Activated CD4-positive, alpha-beta T cell treated with anti-CD3 and anti-CD28 coated beads for 48 hours (primary cell): ENCODE results near the gene EFHC1.
"Not testable (repeated sequence)": the region's sequence is repeated elsewhere in the genome, so short reads cannot be mapped to it uniquely, and the experiment has no call there.

Experiments used
- DNase-seq: peaks from one replicate; pipeline ENCODE4 v3.0.0-alpha.2; 2020

Gene EFHC1

GRCh38 chr6:52454556-52454955, 34.4 kb downstream of the EFHC1 start:
- no peak for DNase-seq

GRCh38 chr6:52457096-52457495, 37.0 kb downstream of the EFHC1 start:
- DNase-seq, result no peak

DNA sequence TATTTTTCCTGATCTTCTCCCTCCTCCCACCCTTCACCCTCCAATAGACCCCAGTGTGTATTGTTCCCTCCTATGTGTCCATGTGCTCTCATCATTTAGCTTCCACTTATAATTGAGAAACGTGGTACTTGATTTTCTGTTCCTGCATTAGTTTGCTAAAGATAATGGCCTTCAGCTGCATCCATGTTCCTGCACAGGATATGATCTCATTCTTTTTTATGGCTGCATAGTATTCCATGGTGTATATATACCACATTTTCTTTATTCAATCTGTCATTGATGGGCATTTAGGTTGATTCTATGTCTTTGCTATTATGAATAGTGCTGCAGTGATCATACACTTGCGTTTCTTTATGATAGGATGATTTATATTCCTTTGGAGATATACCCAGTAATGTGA, 41.1 kb downstream of the EFHC1 start:
- DNase-seq, result not testable (repeated sequence)

DNA sequence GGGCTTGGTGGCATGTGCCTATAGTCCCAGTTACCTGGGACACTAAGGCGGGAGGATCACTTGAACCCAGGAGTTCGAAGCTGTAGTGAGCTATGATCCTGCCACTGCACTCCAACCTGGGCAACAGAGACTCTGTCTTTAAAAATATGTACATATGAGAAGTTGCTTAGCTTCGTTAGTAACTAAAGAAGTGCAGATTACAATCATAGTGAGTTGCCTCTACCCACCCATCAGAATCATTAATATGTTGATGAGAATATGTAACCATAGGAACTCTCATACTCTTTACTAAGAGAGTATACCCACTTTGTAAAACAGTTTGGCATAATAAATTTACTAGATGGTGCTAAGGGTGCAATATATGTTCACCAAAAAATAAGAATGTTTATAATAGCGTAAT, 54.0 kb downstream of the EFHC1 start:
- no peak for DNase-seq

GRCh38 chr6:52475307-52475706, 55.2 kb downstream of the EFHC1 start:
- DNase-seq, result no peak

GRCh38 chr6:52482903-52483670, 62.9 kb downstream of the EFHC1 start:
- no peak for DNase-seq

GRCh38 chr6:52483671-52484003, 63.5 kb downstream of the EFHC1 start:
- no peak for DNase-seq

- no peak for DNase-seq
Measured at GRCh38 chr6:52489881-52490280, 69.7 kb downstream of the EFHC1 start.

GRCh38 chr6:52491203-52492069, 71.3 kb downstream of the EFHC1 start:
- no peak for DNase-seq

DNA sequence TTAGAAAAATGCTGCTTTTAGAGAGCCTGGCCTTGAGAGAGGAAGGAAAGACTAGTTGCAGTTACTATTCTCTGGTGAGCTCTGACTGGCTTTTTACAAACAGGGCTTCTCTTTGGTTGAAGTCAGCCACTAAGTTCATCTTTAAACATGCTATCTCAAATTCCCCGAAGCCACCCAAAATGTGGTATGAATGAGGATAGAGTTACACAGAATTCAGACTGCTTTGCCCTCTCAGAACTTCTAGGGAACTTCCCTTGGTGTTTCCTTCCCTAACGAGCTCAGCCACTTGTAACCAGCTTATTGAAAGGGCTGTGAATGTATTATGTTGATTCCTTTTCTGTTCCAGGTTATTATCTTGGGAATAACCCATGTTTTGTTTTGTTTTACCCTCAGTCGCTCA, 73.5 kb downstream of the EFHC1 start:
- DNase-seq, result no peak

DNA sequence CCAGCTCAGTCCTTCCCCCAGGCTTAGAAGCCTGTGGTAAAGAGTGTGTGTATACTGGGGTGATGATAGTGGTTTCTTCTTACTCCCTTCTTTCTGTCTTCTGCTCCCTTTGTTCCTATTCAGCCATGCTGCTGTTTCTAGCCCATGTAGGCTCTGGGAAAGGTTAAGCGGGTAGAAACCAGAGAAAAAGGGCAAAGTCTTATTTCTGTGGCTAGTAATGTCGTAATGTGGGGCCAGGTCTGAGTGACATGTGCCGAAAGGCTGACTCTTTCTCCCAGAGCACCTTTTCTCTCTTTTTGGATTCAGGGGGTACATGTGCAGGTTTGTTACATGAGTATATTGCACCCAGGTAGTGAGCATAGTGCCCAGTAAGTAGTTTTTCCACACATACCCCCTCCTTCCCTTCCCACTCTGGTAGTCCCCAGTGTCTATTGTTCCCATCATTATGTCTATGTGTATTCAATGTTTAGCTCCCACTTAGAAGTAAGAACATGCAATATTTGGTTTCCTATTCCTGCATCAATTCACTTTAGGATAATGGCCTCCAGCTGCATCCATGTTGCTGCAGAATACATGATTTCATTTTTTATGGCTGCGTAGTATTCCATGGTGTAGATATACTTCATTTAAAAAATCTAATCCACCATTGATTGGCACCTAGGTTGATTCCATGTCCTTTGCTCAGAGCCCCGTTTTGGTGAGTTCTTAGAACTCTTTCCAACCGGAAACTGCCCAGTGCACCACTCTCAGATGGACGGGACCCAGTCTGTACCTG, 74.3 kb downstream of the EFHC1 start:
- DNase-seq, result no peak

GRCh38 chr6:52495922-52496321, 75.8 kb downstream of the EFHC1 start:
- DNase-seq, result no peak

GRCh38 chr6:52496631-52497030, 76.5 kb downstream of the EFHC1 start:
- no peak for DNase-seq

DNA sequence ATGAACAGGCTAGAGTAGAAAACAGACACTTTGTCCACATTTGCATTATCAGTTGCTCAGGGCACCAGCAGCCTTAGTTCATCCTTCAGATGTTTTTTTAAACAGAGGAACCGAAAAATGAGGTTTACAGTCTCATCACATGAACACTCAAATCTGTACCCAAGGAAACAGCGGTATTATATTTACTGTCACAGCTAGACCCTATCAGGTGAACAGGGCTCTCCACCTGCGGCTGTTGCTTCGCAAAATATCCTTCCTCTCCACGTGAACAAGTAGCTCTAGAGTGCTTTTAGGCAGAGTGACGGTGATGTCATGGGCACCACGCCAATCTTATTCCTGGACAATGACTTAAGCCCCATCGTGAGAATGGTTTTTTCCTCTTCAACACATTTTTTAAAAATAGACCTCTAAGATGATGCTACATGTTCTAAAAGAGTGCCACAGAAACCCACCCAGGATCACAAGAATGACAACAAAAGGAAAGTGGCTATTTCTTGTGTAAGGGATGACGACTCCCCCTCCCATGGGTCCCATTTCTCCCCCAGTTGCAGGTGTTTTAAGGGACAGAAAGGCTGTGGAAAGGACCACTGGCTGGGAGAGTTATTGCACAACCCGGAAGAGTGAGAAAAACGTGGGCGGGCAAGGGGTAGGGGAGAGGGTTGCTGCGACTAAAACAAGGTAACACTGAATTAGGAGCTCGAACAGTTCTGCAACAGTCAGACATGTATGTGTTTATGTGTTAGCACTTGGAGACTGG, 77.7 kb downstream of the EFHC1 start:
- no peak for DNase-seq

DNA sequence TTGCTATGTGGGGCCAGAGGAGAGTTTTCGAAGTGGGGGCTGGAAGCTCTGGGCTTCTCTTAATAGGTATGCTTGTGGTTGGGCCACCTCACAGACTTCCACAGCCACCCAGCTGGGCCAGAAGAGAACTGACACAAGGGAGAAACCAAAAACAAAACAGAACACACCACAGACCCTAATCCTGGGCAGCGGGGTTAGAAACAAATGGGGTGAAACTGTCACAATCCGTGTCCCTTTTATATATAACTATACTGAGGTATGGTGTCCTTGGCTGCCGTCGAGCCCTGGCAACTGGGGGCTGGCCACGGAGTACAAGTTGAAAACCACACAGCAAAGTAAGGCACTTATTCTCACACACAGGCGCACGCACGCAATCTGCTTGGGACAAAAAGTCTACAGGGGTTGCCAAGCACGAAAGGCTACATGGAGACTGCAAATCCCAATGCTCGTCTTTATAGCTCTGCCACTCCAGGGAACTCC, 78.4 kb downstream of the EFHC1 start:
- DNase-seq, result no peak

DNA sequence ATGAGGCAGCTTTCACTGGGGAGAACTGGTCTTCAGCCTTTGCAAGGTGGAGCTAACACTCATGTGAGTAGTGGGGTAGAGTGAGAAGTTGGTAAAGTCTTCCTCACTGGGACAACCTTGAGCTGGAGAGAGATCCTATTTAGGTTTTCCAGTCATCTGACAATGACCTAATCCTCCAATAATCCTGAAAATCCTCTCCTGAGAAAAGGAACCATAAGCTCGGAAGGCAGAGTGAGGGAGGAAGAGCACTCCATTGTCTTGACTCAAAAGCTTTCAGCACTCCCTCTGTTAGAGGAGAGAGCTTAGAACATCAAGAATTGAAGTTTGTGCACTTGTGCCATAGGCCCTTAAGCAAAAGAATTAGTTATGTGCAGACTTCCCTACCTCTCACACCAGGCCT, 78.9 kb downstream of the EFHC1 start:
- no peak for DNase-seq

- no peak for DNase-seq
Measured at GRCh38 chr6:52499681-52500236, 79.6 kb downstream of the EFHC1 start.

GRCh38 chr6:52500238-52501129, 80.3 kb downstream of the EFHC1 start:
- DNase-seq, result no peak

DNA sequence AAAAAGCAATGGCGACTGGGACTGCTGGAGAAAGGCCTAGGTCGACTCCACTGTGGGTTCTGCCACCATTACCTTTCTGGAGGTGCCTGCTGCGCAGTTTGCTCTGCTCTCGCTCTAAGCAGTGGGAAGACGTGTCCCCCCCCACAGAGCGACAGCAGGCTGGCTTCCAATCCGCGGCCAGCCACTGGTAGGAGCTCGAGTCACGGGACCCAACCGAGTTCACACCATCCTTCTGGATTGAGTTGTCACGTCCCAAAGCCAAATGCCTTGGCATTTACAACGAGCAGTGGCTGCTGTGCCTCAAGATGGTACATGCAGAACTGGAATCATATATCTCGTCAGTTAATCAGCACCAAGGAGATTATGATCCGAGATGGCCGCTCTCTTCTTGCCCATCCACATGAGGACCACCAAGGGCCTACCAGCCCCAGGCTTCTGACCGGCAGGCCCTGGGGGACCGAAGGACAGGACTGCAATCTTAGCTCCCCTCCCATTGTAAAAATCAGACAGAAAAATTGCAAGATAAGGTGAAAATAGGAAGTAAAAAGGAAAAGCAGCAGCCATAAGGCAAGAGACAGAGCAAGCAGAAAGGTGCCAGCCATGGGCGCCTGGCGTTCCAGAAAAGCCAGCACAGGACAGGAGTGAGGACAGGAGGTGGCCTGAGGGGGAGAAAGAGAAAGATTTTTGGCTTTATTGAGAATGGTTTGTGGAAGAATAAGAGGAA, 82.3 kb downstream of the EFHC1 start:
- no peak for DNase-seq

DNA sequence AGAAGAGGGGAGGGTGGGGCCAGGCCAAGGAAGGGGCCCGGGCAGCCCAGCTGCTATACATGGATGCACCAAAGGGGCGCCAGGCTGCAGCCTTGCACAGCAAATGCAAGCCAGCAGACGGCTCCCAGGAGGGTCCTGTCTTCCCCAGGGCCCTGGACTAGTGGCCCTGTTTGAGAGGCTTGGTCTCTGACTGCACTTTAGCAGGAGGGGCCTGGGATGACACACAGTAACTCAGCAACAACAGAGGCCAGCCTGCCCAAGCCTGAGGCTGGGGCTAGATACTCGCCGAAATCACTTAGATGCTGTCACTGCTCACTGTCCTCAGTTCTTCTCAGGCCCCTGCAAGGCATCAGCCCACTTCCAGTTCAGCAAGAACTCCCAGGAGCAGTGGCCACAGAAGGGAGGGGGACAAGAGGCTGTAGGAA, 83.2 kb downstream of the EFHC1 start:
- no peak for DNase-seq
